ENCODE data around the gene HOMER2. TPM values are rescaled to one million over a fixed set of nuclear protein-coding genes. Genes with fewer than 3 reads are reported as not detected.

The HOMER2 gene
- total and polyA plus RNA-seq, 2 of the 13 experiments (the other 11 are each of a cell fraction or from before 2014, with no cell fraction given), result 12.9 to 14.1 TPM

DNA sequence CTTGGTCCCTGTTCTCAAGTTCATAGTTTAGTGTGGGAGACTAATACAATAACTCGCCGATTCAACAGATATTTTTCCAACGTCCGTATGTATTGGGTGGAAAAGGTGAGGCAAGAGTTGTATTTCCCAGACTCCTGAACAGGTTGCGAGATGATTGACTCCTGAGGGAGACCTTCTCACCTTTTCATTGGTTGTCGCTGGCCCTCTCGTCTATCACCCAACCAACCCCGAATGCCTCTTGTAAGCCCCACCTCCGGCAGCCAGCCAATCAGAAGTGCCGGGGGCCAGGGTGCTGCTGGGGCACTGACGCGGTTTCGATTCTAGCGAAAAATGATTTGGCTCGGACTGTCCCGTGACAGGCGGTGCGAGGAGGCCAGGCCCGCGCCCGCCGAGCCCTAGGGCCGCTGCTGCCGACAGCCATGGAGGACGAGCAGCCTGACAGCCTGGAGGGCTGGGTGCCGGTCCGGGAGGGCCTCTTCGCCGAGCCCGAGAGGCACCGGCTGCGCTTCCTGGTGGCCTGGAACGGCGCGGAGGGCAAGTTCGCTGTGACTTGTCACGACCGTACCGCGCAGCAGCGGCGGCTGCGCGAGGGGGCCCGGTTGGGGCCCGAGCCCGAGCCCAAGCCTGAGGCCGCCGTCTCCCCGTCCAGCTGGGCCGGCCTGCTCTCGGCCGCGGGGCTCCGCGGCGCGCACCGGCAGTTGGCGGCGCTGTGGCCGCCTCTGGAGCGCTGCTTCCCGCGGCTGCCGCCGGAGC, 143.0 kb downstream of the HOMER2 start, which contains the start of gene WHAMM (continued):
- TF ChIP-seq, protein P1, sequence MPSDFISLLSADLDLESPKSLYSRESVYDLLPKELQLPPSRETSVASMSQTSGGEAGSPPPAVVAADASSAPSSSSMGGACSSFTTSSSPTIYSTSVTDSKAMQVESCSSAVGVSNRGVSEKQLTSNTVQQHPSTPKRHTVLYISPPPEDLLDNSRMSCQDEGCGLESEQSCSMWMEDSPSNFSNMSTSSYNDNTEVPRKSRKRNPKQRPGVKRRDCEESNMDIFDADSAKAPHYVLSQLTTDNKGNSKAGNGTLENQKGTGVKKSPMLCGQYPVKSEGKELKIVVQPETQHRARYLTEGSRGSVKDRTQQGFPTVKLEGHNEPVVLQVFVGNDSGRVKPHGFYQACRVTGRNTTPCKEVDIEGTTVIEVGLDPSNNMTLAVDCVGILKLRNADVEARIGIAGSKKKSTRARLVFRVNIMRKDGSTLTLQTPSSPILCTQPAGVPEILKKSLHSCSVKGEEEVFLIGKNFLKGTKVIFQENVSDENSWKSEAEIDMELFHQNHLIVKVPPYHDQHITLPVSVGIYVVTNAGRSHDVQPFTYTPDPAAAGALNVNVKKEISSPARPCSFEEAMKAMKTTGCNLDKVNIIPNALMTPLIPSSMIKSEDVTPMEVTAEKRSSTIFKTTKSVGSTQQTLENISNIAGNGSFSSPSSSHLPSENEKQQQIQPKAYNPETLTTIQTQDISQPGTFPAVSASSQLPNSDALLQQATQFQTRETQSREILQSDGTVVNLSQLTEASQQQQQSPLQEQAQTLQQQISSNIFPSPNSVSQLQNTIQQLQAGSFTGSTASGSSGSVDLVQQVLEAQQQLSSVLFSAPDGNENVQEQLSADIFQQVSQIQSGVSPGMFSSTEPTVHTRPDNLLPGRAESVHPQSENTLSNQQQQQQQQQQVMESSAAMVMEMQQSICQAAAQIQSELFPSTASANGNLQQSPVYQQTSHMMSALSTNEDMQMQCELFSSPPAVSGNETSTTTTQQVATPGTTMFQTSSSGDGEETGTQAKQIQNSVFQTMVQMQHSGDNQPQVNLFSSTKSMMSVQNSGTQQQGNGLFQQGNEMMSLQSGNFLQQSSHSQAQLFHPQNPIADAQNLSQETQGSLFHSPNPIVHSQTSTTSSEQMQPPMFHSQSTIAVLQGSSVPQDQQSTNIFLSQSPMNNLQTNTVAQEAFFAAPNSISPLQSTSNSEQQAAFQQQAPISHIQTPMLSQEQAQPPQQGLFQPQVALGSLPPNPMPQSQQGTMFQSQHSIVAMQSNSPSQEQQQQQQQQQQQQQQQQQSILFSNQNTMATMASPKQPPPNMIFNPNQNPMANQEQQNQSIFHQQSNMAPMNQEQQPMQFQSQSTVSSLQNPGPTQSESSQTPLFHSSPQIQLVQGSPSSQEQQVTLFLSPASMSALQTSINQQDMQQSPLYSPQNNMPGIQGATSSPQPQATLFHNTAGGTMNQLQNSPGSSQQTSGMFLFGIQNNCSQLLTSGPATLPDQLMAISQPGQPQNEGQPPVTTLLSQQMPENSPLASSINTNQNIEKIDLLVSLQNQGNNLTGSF (CRISPR knock-in tag; IDR thresholded peaks at IDR 0.05), result no peak
- TF ChIP-seq SRSF9 (IDR thresholded peaks at IDR 0.05; ENCODE audit: borderline replicate concordance, insufficient read depth, low read depth, low read length, poor library complexity, severe bottlenecking) (no peak), SMAD9 (CRISPR knock-in tag; IDR thresholded peaks at IDR 0.05) (0 out of 2 replicates have a peak, but pooled peaks have one; percentile 41), SATB2 (CRISPR knock-in tag; IDR thresholded peaks at IDR 0.05) (no peak), ZNF530 (CRISPR knock-in tag; IDR thresholded peaks at IDR 0.05; ENCODE audit: low read depth) (no peak), TEAD3 (CRISPR knock-in tag; optimal IDR thresholded peaks at IDR 0.05; ENCODE audit: borderline replicate concordance) (peak; percentile 43), XRCC5 (optimal IDR thresholded peaks at IDR 0.05; ENCODE audit: low read length) (no peak), ZNF263 (CRISPR knock-in tag; IDR thresholded peaks at IDR 0.05) (peak; percentile 30; the same call in 1 of the 2 replicates), NR2F2 (IDR thresholded peaks at IDR 0.05; ENCODE audit: borderline replicate concordance, low read depth) (no peak), ZNF350 (CRISPR knock-in tag; IDR thresholded peaks at IDR 0.05; ENCODE audit: borderline replicate concordance, low read depth) (no peak), ZNF776 (CRISPR knock-in tag; IDR thresholded peaks at IDR 0.05) (peak; percentile 8; the same call in 1 of the 2 replicates), FIP1L1 (IDR thresholded peaks at IDR 0.05; ENCODE audit: borderline replicate concordance, insufficient read depth, low read depth, low read length) (no peak), ZNF562 (CRISPR knock-in tag; IDR thresholded peaks at IDR 0.05; ENCODE audit: borderline replicate concordance) (no peak), ZNF138 (CRISPR knock-in tag; IDR thresholded peaks at IDR 0.05; ENCODE audit: low read depth) (no peak), KLF13 (CRISPR knock-in tag; IDR thresholded peaks at IDR 0.05) (no peak)
- TF ChIP-seq, protein P2, sequence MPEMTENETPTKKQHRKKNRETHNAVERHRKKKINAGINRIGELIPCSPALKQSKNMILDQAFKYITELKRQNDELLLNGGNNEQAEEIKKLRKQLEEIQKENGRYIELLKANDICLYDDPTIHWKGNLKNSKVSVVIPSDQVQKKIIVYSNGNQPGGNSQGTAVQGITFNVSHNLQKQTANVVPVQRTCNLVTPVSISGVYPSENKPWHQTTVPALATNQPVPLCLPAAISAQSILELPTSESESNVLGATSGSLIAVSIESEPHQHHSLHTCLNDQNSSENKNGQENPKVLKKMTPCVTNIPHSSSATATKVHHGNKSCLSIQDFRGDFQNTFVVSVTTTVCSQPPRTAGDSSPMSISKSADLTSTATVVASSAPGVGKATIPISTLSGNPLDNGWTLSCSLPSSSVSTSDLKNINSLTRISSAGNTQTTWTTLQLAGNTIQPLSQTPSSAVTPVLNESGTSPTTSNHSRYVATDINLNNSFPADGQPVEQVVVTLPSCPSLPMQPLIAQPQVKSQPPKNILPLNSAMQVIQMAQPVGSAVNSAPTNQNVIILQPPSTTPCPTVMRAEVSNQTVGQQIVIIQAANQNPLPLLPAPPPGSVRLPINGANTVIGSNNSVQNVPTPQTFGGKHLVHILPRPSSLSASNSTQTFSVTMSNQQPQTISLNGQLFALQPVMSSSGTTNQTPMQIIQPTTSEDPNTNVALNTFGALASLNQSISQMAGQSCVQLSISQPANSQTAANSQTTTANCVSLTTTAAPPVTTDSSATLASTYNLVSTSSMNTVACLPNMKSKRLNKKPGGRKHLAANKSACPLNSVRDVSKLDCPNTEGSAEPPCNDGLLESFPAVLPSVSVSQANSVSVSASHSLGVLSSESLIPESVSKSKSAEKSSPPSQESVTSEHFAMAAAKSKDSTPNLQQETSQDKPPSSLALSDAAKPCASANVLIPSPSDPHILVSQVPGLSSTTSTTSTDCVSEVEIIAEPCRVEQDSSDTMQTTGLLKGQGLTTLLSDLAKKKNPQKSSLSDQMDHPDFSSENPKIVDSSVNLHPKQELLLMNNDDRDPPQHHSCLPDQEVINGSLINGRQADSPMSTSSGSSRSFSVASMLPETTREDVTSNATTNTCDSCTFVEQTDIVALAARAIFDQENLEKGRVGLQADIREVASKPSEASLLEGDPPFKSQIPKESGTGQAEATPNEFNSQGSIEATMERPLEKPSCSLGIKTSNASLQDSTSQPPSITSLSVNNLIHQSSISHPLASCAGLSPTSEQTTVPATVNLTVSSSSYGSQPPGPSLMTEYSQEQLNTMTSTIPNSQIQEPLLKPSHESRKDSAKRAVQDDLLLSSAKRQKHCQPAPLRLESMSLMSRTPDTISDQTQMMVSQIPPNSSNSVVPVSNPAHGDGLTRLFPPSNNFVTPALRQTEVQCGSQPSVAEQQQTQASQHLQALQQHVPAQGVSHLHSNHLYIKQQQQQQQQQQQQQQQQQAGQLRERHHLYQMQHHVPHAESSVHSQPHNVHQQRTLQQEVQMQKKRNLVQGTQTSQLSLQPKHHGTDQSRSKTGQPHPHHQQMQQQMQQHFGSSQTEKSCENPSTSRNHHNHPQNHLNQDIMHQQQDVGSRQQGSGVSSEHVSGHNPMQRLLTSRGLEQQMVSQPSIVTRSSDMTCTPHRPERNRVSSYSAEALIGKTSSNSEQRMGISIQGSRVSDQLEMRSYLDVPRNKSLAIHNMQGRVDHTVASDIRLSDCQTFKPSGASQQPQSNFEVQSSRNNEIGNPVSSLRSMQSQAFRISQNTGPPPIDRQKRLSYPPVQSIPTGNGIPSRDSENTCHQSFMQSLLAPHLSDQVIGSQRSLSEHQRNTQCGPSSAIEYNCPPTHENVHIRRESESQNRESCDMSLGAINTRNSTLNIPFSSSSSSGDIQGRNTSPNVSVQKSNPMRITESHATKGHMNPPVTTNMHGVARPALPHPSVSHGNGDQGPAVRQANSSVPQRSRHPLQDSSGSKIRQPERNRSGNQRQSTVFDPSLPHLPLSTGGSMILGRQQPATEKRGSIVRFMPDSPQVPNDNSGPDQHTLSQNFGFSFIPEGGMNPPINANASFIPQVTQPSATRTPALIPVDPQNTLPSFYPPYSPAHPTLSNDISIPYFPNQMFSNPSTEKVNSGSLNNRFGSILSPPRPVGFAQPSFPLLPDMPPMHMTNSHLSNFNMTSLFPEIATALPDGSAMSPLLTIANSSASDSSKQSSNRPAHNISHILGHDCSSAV (CRISPR knock-in tag; IDR thresholded peaks at IDR 0.05; ENCODE audit: borderline replicate concordance), result no peak
